HepG2 (cell line): ENCODE data around the gene CRIP1. TPM values are rescaled to one million over a fixed set of nuclear protein-coding genes. Genes with fewer than 3 reads are reported as not detected.

Source experiments
- BCLAF1 ChIP-seq: fragments of 450-650 bp; IDR thresholded peaks from 2 replicates; pipeline ENCODE4 v1.6.1; 2017; ENCODE audit warnings: mild to moderate bottlenecking
- CENPBD1 ChIP-seq: sonication (generic); formaldehyde crosslinking; IDR thresholded peaks from 2 replicates; pipeline ENCODE4 v1.8.0; 2022; ENCODE audit warnings: missing genetic modification reagents, low read depth, mild to moderate bottlenecking, borderline replicate concordance
- FOXP4 ChIP-seq: sonication (generic); formaldehyde crosslinking; IDR thresholded peaks from 2 replicates; pipeline ENCODE4 v1.4.0; 2020; ENCODE audit warnings: missing genetic modification reagents
- HNF4A ChIP-seq: sonication (generic); formaldehyde crosslinking; IDR thresholded peaks from 2 replicates; pipeline ENCODE4 v1.4.0; 2020; ENCODE audit warnings: missing genetic modification reagents
- HOXA7 ChIP-seq: sonication (generic); formaldehyde crosslinking; IDR thresholded peaks from 2 replicates; pipeline ENCODE4 v1.8.1; 2022; ENCODE audit warnings: mild to moderate bottlenecking, missing genetic modification reagents, moderate library complexity
- SAFB2 ChIP-seq: sonication (generic); formaldehyde crosslinking; IDR thresholded peaks from 2 replicates; pipeline ENCODE4 v1.5.1; 2020; ENCODE audit warnings: missing genetic modification reagents, low read depth, mild to moderate bottlenecking, borderline replicate concordance
- SALL1 ChIP-seq: sonication (generic); formaldehyde crosslinking; IDR thresholded peaks from 2 replicates; pipeline ENCODE4 v1.8.0; 2022; ENCODE audit warnings: mild to moderate bottlenecking, missing genetic modification reagents
- TFDP2 ChIP-seq: sonication (generic); formaldehyde crosslinking; IDR thresholded peaks from 2 replicates; pipeline ENCODE4 v1.4.0; 2020; ENCODE audit warnings: missing genetic modification reagents
- ZC3H4 ChIP-seq: sonication (generic); formaldehyde crosslinking; IDR thresholded peaks from 2 replicates; pipeline ENCODE4 v1.4.0; 2020; ENCODE audit warnings: missing genetic modification reagents, borderline replicate concordance
- ZFP36 ChIP-seq: fragments of 150-350 bp; IDR thresholded peaks from 2 replicates; pipeline ENCODE4 v1.6.1; 2018; ENCODE audit warnings: borderline replicate concordance, low read length, low read depth; ENCODE audit not compliant: partially characterized antibody
- ZNF33B ChIP-seq: sonication (generic); formaldehyde crosslinking; IDR thresholded peaks from 2 replicates; pipeline ENCODE4 v1.5.1; 2020; ENCODE audit warnings: mild to moderate bottlenecking, missing genetic modification reagents
- ZNF407 ChIP-seq: sonication (generic); formaldehyde crosslinking; IDR thresholded peaks from one replicate; pipeline ENCODE4 v1.5.1; 2020; ENCODE audit warnings: mild to moderate bottlenecking, missing genetic modification reagents; ENCODE audit errors: not compliant biosample characterization
- ZNF776 ChIP-seq: sonication (generic); formaldehyde crosslinking; IDR thresholded peaks from 2 replicates; pipeline ENCODE4 v1.4.0; 2020; ENCODE audit warnings: mild to moderate bottlenecking, missing genetic modification reagents
- polyA plus RNA-seq, 8 experiments: library from polyadenylated mRNA; depleted of rRNA in 3 of 8; stranded (reverse) in 7 of 8; unstranded in 1 of 8; fragments of >200 nt; fragmentation: Illumina TruSeq in 4 of 8; extraction: Trizol in 4 of 8; gene quantifications; 2 replicates each; pipeline versions ENCODE4 v1.2.1 to v1.2.3, GENCODE V29; 2011 to 2016; ENCODE audit warnings: low read depth in 4 of 8, missing spikeins in 1 of 8, mixed read lengths in 1 of 8; ENCODE audit not compliant: insufficient read depth in 1 of 8
- total RNA-seq, 5 experiments: library from RNA; depleted of rRNA; stranded (reverse); fragments of >200 nt; fragmentation: Illumina TruSeq; extraction: Trizol; gene quantifications; 2 replicates each; pipeline ENCODE4 v1.2.3, GENCODE V29; 2016; ENCODE audit warnings: low read depth in 1 of 5

The CRIP1 gene
- total and polyA plus RNA-seq, 2 of the 13 experiments (the other 11 are each of a cell fraction or from before 2014, with no cell fraction given) = 53.9 to 59.5 TPM

GRCh38 chr14:105490572-105491365 lies 4.1 kb downstream of the CRIP1 start, which contains the start of gene TEDC1 (continued):
- no peak for TF ChIP-seq ZNF407 (CRISPR knock-in tag)
- peak; percentile 19; the same call in 1 of the 2 replicates for TF ChIP-seq ZNF33B (CRISPR knock-in tag)
- 0 out of 2 replicates have a peak, but pooled peaks have one; percentile 67 for TF ChIP-seq HOXA7
- peak; percentile 97 for TF ChIP-seq TFDP2 (CRISPR knock-in tag)
- no peak for TF ChIP-seq HNF4A
- TF ChIP-seq BCLAF1 = no peak
- no peak; the same call in 1 of the 2 replicates for TF ChIP-seq ZC3H4 (CRISPR knock-in tag)
- TF ChIP-seq CENPBD1 = no peak
- peak; percentile 92 for TF ChIP-seq SAFB2 (CRISPR knock-in tag)
- TF ChIP-seq FOXP4 (CRISPR knock-in tag) = peak; percentile 58
- no peak for TF ChIP-seq ZFP36
- TF ChIP-seq SALL1 = peak; percentile 75
- no peak; the same call in 1 of the 2 replicates for TF ChIP-seq ZNF776 (CRISPR knock-in tag)
